Pancreas (tissue), 10 donors: ENCODE measurements around the gene SLC5A10. TPM values are rescaled to one million over a fixed set of nuclear protein-coding genes. Genes with fewer than 3 reads are reported as not detected.
A peak's percentile ranks its signal among the peaks of the same experiment; 100 is the strongest.
"Not testable (repeated sequence)": the region's sequence is repeated elsewhere in the genome, so short reads cannot be mapped to it uniquely, and the experiment has no call there.

Experiments
- ATAC-seq, 4 donors: fragments of 200-7000 bp; cut with Tn5 transposase; one replicate each; pipeline versions ENCODE4 v1.8.0 to v1.9.1; 2020; ENCODE audit warnings: mild to moderate bottlenecking in 4 of 4, moderate library complexity in 4 of 4
- DNase-seq, 6 donors: peaks; one replicate each; pipeline ENCODE4 v3.0.0-alpha.2; 2020
- FAIRE-seq: peaks from 2 replicates; lab custom pipeline; 2012; peaks lifted over from hg19 to GRCh38; lab: Jason Lieb, UNC
- H3K27ac ChIP-seq, 4 donors: fragments of 200-600 bp; sonication (generic); 1 replicate in 3 of 4; 2 replicates in 1 of 4; pipeline versions ENCODE4 v1.5.0 to v1.8.0; 2020
- H3K27me3 ChIP-seq, 4 donors: fragments of 200-600 bp; one replicate each; pipeline ENCODE4 v1.8.0; 2021
- H3K36me3 ChIP-seq, 3 donors: fragments of 200-600 bp; sonication (generic) in 1 of 3; one replicate each; pipeline versions ENCODE4 v1.5.0 to v1.8.0; 2020 to 2021
- H3K4me1 ChIP-seq, 3 donors: fragments of 200-600 bp; one replicate each; pipeline ENCODE4 v1.8.0; 2021
- H3K4me3 ChIP-seq, 4 donors: fragments of 200-600 bp; sonication (generic) in 2 of 4; one replicate each; pipeline versions ENCODE4 v1.5.0 to v1.8.0; 2020 to 2021
- H3K9me3 ChIP-seq, 4 donors: fragments of 200-600 bp; one replicate each; pipeline ENCODE4 v1.8.0; 2021
- WGBS, 2 donors: extraction: QIAGEN DNeasy Blood & Tissue Kit; methylation state at CpG; one replicate each; pipeline ENCODE4 v1.1.7; 2013; 5-methylcytosine and 5-hydroxymethylcytosine counted together
- intact Hi-C, 3 donors: fragments of 100-400 bp; cut with DNase I; formaldehyde crosslinking; loops; one replicate each; pipeline versions ENCODE4 v1.11.1 to v1.14.2; 2022
- polyA plus RNA-seq, 2 donors: library from polyadenylated mRNA; stranded (reverse); fragments of 200-250 nt; gene quantifications; one replicate each; pipeline ENCODE4 v1.2.3, GENCODE V29; 2013
- total RNA-seq, 6 donors: library from RNA; stranded (reverse); fragmentation: NEBNext Ultra II Directional in 4 of 6; extraction: Animal tissue kit (Norgen Biotek cat#: 25700) in 4 of 6; gene quantifications; one replicate each; pipeline versions ENCODE4 v1.2.1 to v1.2.4, GENCODE V29; 2021 to 2023
- TF ChIP-seq, protein P1 (sequence below), 4 donors: fragments of 200-600 bp; sonication (generic) in 3 of 4; IDR thresholded peaks; one replicate each; pipeline versions ENCODE4 v1.5.0 to v1.8.0; 2021; ENCODE audit warnings: antibody characterized with exemption in 4 of 4
- donor health status: healthy with polysubstance abuse.
- donor health status: DM: no; HTN: no; CAD: no; lungs with moderate emphysema.
- donor health status: DM: no; HTN: no; CAD: no.
- donor health status: control.
- donor health status: control.
- donor health status: Bipolar disorder and iron deficiency.
- donor health status: DM: yes; HTN: yes; CAD: no.
- donor health status: DM: no; HTN: no; CAD: no.
- donor health status: DM: no; HTN: no; CAD: no.
- donor health status: DM: yes; HTN: yes; CAD: no.

Gene SLC5A10
- total and polyA plus RNA-seq, 8 donors = 0.02 TPM; not detected in 7

- H3K27ac ChIP-seq = peak overlapping the region in 2 of 4 donors; percentile 31 to 45
- 55 to 59% methylated on average over 2 of the region's 2 CpGs for WGBS, 2 donors
- FAIRE-seq = no peak
Observed at GRCh38 chr17:18921485-18921884, 30.5 kb upstream of the SLC5A10 start.

DNA sequence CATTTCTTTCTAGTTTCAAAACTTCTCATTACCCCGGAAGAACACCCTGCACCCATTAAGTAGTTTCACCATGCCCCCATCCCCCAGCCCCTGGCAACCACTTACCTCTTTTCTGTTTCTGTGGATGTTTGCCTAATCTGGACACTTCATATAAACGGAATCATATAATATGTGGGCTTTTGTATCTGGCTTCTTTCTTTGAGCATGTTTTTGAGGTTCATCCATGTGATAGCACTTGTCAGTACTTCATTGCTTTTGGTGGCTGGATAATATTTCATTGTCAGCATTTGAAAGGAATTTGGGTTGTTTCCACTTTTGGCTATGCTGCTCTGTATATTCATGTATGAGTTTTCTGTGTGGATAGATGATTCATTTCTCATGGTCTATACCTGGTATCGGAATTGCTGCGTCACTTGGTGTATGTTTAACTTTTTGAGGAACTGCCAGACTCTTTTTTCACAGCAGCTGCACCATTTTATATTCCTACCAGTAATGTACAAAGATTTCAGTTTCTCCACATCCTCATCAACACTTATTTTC lies 30.0 kb upstream of the SLC5A10 start:
- intact Hi-C loops = no loop called here
- Histone ChIP-seq H3K9me3 (no peaks in the 10 kb centered on the region), H3K36me3 (no peaks in the 10 kb centered on the region), H3K4me1 (peaks cover 9 to 38% (median 17%) of the 10 kb centered on the region in 3 donors), H3K4me3 (no peak overlapping the region), H3K27me3 (no peaks in the 10 kb centered on the region), H3K27ac (peak overlapping the region in 2 of 4 donors; percentile 31 to 45)
- FAIRE-seq (no peak), ATAC-seq (peak; percentile 64 to 73 (median 70)), DNase-seq (no peak)
- TF ChIP-seq, protein P1, sequence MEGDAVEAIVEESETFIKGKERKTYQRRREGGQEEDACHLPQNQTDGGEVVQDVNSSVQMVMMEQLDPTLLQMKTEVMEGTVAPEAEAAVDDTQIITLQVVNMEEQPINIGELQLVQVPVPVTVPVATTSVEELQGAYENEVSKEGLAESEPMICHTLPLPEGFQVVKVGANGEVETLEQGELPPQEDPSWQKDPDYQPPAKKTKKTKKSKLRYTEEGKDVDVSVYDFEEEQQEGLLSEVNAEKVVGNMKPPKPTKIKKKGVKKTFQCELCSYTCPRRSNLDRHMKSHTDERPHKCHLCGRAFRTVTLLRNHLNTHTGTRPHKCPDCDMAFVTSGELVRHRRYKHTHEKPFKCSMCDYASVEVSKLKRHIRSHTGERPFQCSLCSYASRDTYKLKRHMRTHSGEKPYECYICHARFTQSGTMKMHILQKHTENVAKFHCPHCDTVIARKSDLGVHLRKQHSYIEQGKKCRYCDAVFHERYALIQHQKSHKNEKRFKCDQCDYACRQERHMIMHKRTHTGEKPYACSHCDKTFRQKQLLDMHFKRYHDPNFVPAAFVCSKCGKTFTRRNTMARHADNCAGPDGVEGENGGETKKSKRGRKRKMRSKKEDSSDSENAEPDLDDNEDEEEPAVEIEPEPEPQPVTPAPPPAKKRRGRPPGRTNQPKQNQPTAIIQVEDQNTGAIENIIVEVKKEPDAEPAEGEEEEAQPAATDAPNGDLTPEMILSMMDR (IDR thresholded peaks at IDR 0.05) = no peak
- 37 to 38% methylated on average over 4 of the region's 4 CpGs for WGBS, 2 donors

More at GRCh38 chr17:18921485-18921884, 30.5 kb upstream of the SLC5A10 start:
- intact Hi-C loops = no loop called here
- no peaks in the 10 kb centered on the region for H3K27me3 ChIP-seq
- H3K4me3 ChIP-seq = no peak overlapping the region
- DNase-seq = no peak
- TF ChIP-seq, protein P1 (IDR thresholded peaks at IDR 0.05) = no peak
- no peaks in the 10 kb centered on the region for H3K9me3 ChIP-seq
- no peak for ATAC-seq
- peaks cover 9 to 38% (median 17%) of the 10 kb centered on the region in 3 donors for H3K4me1 ChIP-seq
- no peaks in the 10 kb centered on the region for H3K36me3 ChIP-seq

DNA sequence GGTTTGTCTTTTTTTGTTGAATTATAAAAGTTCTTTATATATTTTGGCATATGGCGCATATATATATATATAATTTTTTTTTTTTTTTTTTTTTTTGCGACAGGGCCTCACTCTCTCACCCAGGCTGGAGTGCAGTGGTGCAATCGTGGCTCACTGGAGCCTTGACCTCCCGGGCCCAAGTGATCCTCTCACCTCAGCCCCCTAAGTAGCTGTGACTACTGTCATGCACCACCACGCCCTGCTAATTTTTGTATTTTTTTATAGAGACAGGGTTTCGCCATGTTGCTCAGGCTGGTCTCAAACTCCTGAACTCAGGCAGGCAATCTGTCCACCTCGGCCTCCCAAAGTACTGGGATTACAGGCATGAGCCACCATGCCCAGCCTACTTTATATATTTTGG lies 29.4 kb upstream of the SLC5A10 start:
- H3K27me3 ChIP-seq, FAIRE-seq, intact Hi-C loops, H3K36me3 ChIP-seq, H3K4me3 ChIP-seq, ATAC-seq, DNase-seq, H3K9me3 ChIP-seq: not testable (repeated sequence)
- 97 to 99% methylated on average over 7 of the region's 7 CpGs for WGBS, 2 donors
- peaks cover 9 to 38% (median 17%) of the 10 kb centered on the region in 3 donors for H3K4me1 ChIP-seq
- H3K27ac ChIP-seq = peak overlapping the region in 1 of 4 donors; percentile 45

GRCh38 chr17:18925187-18925586 lies 26.8 kb upstream of the SLC5A10 start:
- TF ChIP-seq, protein P1 (IDR thresholded peaks at IDR 0.05) = no peak
- FAIRE-seq (no peak), DNase-seq (no peak), ATAC-seq (no peak)
- peaks cover 0 to 17% (median 0%) of the 10 kb centered on the region in 3 donors for H3K36me3 ChIP-seq
- no peak overlapping the region for H3K27ac ChIP-seq
- intact Hi-C loops = no loop called here
- 86 to 99% methylated on average over 1 of the region's 1 CpG for WGBS, 2 donors
- H3K4me3 ChIP-seq = no peak overlapping the region
- no peaks in the 10 kb centered on the region for H3K27me3 ChIP-seq
- peaks cover 9 to 31% (median 17%) of the 10 kb centered on the region in 3 donors for H3K4me1 ChIP-seq
- no peaks in the 10 kb centered on the region for H3K9me3 ChIP-seq

DNA sequence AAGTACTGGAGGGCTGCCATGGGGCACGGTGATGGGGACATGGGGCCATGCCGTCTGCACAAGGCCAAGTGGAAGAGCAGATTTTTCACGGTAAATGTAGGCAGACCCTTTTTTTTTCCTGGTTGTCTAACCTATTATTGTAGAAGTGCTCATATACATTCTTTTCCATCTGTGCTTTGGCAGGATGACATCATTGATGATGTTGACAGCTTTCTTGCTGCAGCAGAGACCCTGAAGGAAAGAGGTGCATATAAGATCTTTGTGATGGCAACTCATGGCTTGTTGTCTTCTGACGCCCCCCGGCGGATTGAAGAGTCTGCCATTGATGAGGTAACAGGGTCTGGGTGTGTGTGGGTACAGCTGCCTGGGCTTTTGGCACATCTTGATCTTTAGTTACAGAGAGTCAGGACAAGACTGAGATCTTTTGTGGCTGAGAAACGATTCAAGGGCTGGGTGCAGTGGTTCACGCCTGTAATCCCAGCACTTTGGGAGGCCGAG lies 23.3 kb upstream of the SLC5A10 start:
- intact Hi-C loops = no loop called here
- no peak for DNase-seq
- no peak for FAIRE-seq
- no peak for ATAC-seq
- H3K36me3 ChIP-seq = peaks cover 0 to 22% (median 7%) of the 10 kb centered on the region in 3 donors
- peaks cover 0 to 6% (median 0%) of the 10 kb centered on the region in 3 donors for H3K4me1 ChIP-seq
- no peaks in the 10 kb centered on the region for H3K27me3 ChIP-seq
- H3K27ac ChIP-seq = no peak overlapping the region
- no peaks in the 10 kb centered on the region for H3K9me3 ChIP-seq
- TF ChIP-seq, protein P1 (IDR thresholded peaks at IDR 0.05) = no peak
- no peak overlapping the region for H3K4me3 ChIP-seq
- WGBS, 2 donors = 89 to 91% methylated on average over 9 of the region's 9 CpGs
